Astrocyte (in vitro differentiated cells and primary cell): ENCODE data around the gene PTCRA. TPM values are rescaled to one million over a fixed set of nuclear protein-coding genes. Genes with fewer than 3 reads are reported as not detected.

Experiments used
- DNase-seq: peaks from one replicate; pipeline ENCODE4 v3.0.0-alpha.2; 2010; ENCODE audit warnings: low read depth
- FAIRE-seq: peaks from 2 replicates; lab custom pipeline; 2011; peaks lifted over from hg19 to GRCh38; lab: Jason Lieb, UNC
- H2AFZ ChIP-seq: 2 replicates; pipeline ENCODE4 v1.6.0; 2012; ENCODE audit warnings: low read depth, low read length, inconsistent platforms
- H3K27ac ChIP-seq: 2 replicates; pipeline ENCODE4 v1.5.1; 2011; ENCODE audit warnings: low read depth, low read length, inconsistent platforms
- H3K27me3 ChIP-seq: 2 replicates; pipeline ENCODE4 v1.6.0; 2011; ENCODE audit warnings: low read length, inconsistent platforms; ENCODE audit not compliant: insufficient read depth
- H3K36me3 ChIP-seq: 2 replicates; pipeline ENCODE4 v1.5.1; 2011; ENCODE audit warnings: low read length, inconsistent platforms; ENCODE audit not compliant: insufficient read depth
- H3K4me1 ChIP-seq: 2 replicates; pipeline ENCODE4 v1.5.1; 2011; ENCODE audit warnings: low read length, inconsistent platforms; ENCODE audit not compliant: insufficient read depth
- H3K4me2 ChIP-seq: 2 replicates; pipeline ENCODE4 v1.6.0; 2012; ENCODE audit warnings: low read length, inconsistent platforms
- H3K4me3 ChIP-seq: 2 replicates; pipeline ENCODE4 v1.5.1; 2011; ENCODE audit warnings: low read depth, mild to moderate bottlenecking, low read length, inconsistent platforms; ENCODE audit not compliant: insufficient read depth
- H3K79me2 ChIP-seq: 2 replicates; pipeline ENCODE4 v1.6.0; 2012; ENCODE audit warnings: mild to moderate bottlenecking, low read length, inconsistent platforms; ENCODE audit not compliant: insufficient read depth
- H3K9ac ChIP-seq: 2 replicates; pipeline ENCODE4 v1.6.0; 2012; ENCODE audit warnings: mild to moderate bottlenecking, low read length, inconsistent platforms
- H3K9me3 ChIP-seq: 2 replicates; pipeline ENCODE4 v1.5.1; 2012; ENCODE audit warnings: low read depth, mild to moderate bottlenecking, low read length, inconsistent platforms; ENCODE audit not compliant: insufficient read depth
- H4K20me1 ChIP-seq: 2 replicates; pipeline ENCODE4 v1.6.0; 2012; ENCODE audit warnings: low read length, inconsistent platforms; ENCODE audit not compliant: insufficient read depth
- H3K27ac Mint-ChIP-seq: one replicate; pipeline ENCODE4 v1.8.0; 2021; ENCODE audit warnings: mild to moderate bottlenecking, mixed read lengths; ENCODE audit not compliant: unreplicated experiment
- H3K27me3 Mint-ChIP-seq: one replicate; pipeline ENCODE4 v1.8.0; 2021; ENCODE audit warnings: low read depth, mixed read lengths; ENCODE audit not compliant: unreplicated experiment
- H3K36me3 Mint-ChIP-seq: one replicate; pipeline ENCODE4 v1.8.0; 2021; ENCODE audit warnings: low read depth, mixed read lengths; ENCODE audit not compliant: unreplicated experiment
- H3K4me1 Mint-ChIP-seq: one replicate; pipeline ENCODE4 v1.8.0; 2021; ENCODE audit warnings: low read depth, mixed read lengths; ENCODE audit not compliant: unreplicated experiment
- H3K4me3 Mint-ChIP-seq: one replicate; pipeline ENCODE4 v1.8.0; 2021; ENCODE audit warnings: mild to moderate bottlenecking, moderate library complexity, mixed read lengths; ENCODE audit not compliant: unreplicated experiment
- H3K9me3 Mint-ChIP-seq: one replicate; pipeline ENCODE4 v1.8.0; 2021; ENCODE audit warnings: mild to moderate bottlenecking, mixed read lengths; ENCODE audit not compliant: unreplicated experiment
- EZH2 ChIP-seq: IDR thresholded peaks from 2 replicates; pipeline ENCODE4 v1.6.1; 2012; ENCODE audit warnings: mild to moderate bottlenecking, low read length, inconsistent platforms; ENCODE audit not compliant: insufficient read depth
- total RNA-seq: library from RNA; stranded (reverse); gene quantifications from 2 replicates; pipeline ENCODE4 v1.2.1, GENCODE V29; 2021
- TF ChIP-seq, protein P1 (sequence below): IDR thresholded peaks from 2 replicates; pipeline ENCODE4 v1.5.1; 2011; ENCODE audit warnings: low read depth, mild to moderate bottlenecking, inconsistent platforms, low read length, moderate library complexity; ENCODE audit not compliant: insufficient read depth

PTCRA gene
- total RNA-seq, 1 donor from 2014 or later: not detected

- Mint-ChIP-seq H3K27me3 (no peaks in the 10 kb centered on the region), H3K27ac (no peak overlapping the region), H3K9me3 (no peaks in the 10 kb centered on the region), H3K4me3 (no peak overlapping the region), H3K4me1 (no peaks in the 10 kb centered on the region), H3K36me3 (no peaks in the 10 kb centered on the region)
- Histone ChIP-seq H2AFZ (no peak overlapping the region), H3K4me1 (no peaks in the 10 kb centered on the region), H3K79me2 (no peaks in the 10 kb centered on the region), H3K9ac (no peak overlapping the region), H4K20me1 (no peaks in the 10 kb centered on the region), H3K27ac (no peak overlapping the region), H3K36me3 (no peaks in the 10 kb centered on the region), H3K4me2 (no peak overlapping the region), H3K9me3 (no peaks in the 10 kb centered on the region), H3K4me3 (no peak overlapping the region), H3K27me3 (no peaks in the 10 kb centered on the region)
- DNase-seq (no peak), FAIRE-seq (no peak)
- TF ChIP-seq, protein P1, sequence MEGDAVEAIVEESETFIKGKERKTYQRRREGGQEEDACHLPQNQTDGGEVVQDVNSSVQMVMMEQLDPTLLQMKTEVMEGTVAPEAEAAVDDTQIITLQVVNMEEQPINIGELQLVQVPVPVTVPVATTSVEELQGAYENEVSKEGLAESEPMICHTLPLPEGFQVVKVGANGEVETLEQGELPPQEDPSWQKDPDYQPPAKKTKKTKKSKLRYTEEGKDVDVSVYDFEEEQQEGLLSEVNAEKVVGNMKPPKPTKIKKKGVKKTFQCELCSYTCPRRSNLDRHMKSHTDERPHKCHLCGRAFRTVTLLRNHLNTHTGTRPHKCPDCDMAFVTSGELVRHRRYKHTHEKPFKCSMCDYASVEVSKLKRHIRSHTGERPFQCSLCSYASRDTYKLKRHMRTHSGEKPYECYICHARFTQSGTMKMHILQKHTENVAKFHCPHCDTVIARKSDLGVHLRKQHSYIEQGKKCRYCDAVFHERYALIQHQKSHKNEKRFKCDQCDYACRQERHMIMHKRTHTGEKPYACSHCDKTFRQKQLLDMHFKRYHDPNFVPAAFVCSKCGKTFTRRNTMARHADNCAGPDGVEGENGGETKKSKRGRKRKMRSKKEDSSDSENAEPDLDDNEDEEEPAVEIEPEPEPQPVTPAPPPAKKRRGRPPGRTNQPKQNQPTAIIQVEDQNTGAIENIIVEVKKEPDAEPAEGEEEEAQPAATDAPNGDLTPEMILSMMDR: no peak
- no peak for TF ChIP-seq EZH2
Observed at GRCh38 chr6:42923666-42924065, 7.8 kb downstream of the PTCRA start.

GRCh38 chr6:42925248-42925857 is 9.5 kb downstream of the PTCRA start:
- no peaks in the 10 kb centered on the region for H3K36me3 Mint-ChIP-seq
- H3K4me1 ChIP-seq: no peaks in the 10 kb centered on the region
- H3K9me3 ChIP-seq: no peaks in the 10 kb centered on the region
- DNase-seq (no peak), FAIRE-seq (no peak)
- H3K27me3 ChIP-seq: no peaks in the 10 kb centered on the region
- H3K4me1 Mint-ChIP-seq: no peaks in the 10 kb centered on the region
- no peaks in the 10 kb centered on the region for H4K20me1 ChIP-seq
- no peaks in the 10 kb centered on the region for H3K9me3 Mint-ChIP-seq
- H3K4me3 Mint-ChIP-seq: no peak overlapping the region
- H3K4me3 ChIP-seq: no peak overlapping the region
- H3K79me2 ChIP-seq: peaks cover under 1% of the 10 kb centered on the region
- no peak overlapping the region for H3K27ac Mint-ChIP-seq
- no peak overlapping the region for H3K27ac ChIP-seq
- H3K9ac ChIP-seq: no peak overlapping the region
- TF ChIP-seq, protein P1: no peak
- no peak for TF ChIP-seq EZH2
- no peak overlapping the region for H3K4me2 ChIP-seq
- no peaks in the 10 kb centered on the region for H3K27me3 Mint-ChIP-seq
- no peak overlapping the region for H2AFZ ChIP-seq
- H3K36me3 ChIP-seq: no peaks in the 10 kb centered on the region
